Calu3 (cell line): ENCODE data around the gene SCCPDH. TPM values are rescaled to one million over a fixed set of nuclear protein-coding genes. Genes with fewer than 3 reads are reported as not detected.
"Not testable (repeated sequence)": the region's sequence is repeated elsewhere in the genome, so short reads cannot be mapped to it uniquely, and the experiment has no call there.

Experiments
- BruUV-seq: library from RNA; stranded (reverse); fragments of 400-500 nt; replicated peaks from 2 replicates; lab custom pipeline; 2021; lab: Mats Ljungman, UMichigan
- CTCF ChIA-PET: fragments of 300-600 bp; sonication (Branson Sonifier 250); formaldehyde crosslinking; loops from one replicate; lab custom pipeline; 2022; ENCODE audit warnings: antibody characterized with exemption; lab: Charles Lee
- DNase-seq: peaks from one replicate; pipeline ENCODE4 v3.0.0; 2022
- H3K27ac Mint-ChIP-seq: one replicate; pipeline ENCODE4 v1.8.0; 2022; ENCODE audit warnings: mixed read lengths; ENCODE audit not compliant: unreplicated experiment
- H3K27me3 Mint-ChIP-seq: one replicate; pipeline ENCODE4 v1.8.0; 2022; ENCODE audit warnings: mixed read lengths; ENCODE audit not compliant: unreplicated experiment
- H3K36me3 Mint-ChIP-seq: one replicate; pipeline ENCODE4 v1.8.0; 2022; ENCODE audit warnings: mild to moderate bottlenecking, moderate library complexity, mixed read lengths; ENCODE audit not compliant: insufficient read depth, unreplicated experiment
- H3K4me1 Mint-ChIP-seq: one replicate; pipeline ENCODE4 v1.8.0; 2022; ENCODE audit warnings: mild to moderate bottlenecking, low read depth, mixed read lengths; ENCODE audit not compliant: unreplicated experiment
- H3K4me3 Mint-ChIP-seq: one replicate; pipeline ENCODE4 v1.8.0; 2022; ENCODE audit warnings: mild to moderate bottlenecking, low read depth, moderate library complexity, mixed read lengths; ENCODE audit not compliant: unreplicated experiment
- H3K9me3 Mint-ChIP-seq: one replicate; pipeline ENCODE4 v1.8.0; 2022; ENCODE audit warnings: low read depth, mixed read lengths; ENCODE audit not compliant: unreplicated experiment
- CTCF ChIP-seq: fragments of 200-600 bp; IDR thresholded peaks from one replicate; pipeline ENCODE4 v1.8.0; 2022; ENCODE audit warnings: antibody characterized with exemption; ENCODE audit not compliant: unreplicated experiment
- intact Hi-C: fragments of 100-400 bp; cut with micrococcal nuclease; formaldehyde crosslinking; loops from one replicate; pipeline ENCODE4 v1.10.0; 2022; ENCODE audit not compliant: unreplicated experiment
- total RNA-seq: library from RNA; stranded (reverse); gene quantifications from 2 replicates; pipeline ENCODE4 v1.2.3, GENCODE V29; 2022

Gene SCCPDH
- total RNA-seq, 1 experiment from 2014 or later, result 40.0 TPM

GRCh38 chr1:246809473-246809872 is 85.3 kb downstream of the SCCPDH start:
- no TSS peak for BruUV-seq
- CTCF ChIA-PET, result no interaction called here

GRCh38 chr1:246811985-246812384 is 87.8 kb downstream of the SCCPDH start:
- no TSS peak for BruUV-seq

More at GRCh38 chr1:246809473-246809872, 85.3 kb downstream of the SCCPDH start:
- no peak for DNase-seq
- Mint-ChIP-seq H3K36me3 (no peaks in the 10 kb centered on the region), H3K27ac (no peak overlapping the region), H3K4me1 (no peaks in the 10 kb centered on the region), H3K27me3 (peaks cover 32% of the 10 kb centered on the region), H3K4me3 (no peak overlapping the region), H3K9me3 (no peaks in the 10 kb centered on the region)
- TF ChIP-seq CTCF, result no peak
- intact Hi-C loops, result no loop called here

GRCh38 chr1:246813325-246813724 is 89.1 kb downstream of the SCCPDH start:
- not testable (repeated sequence) for BruUV-seq, H3K9me3 Mint-ChIP-seq, H3K4me1 Mint-ChIP-seq

More at GRCh38 chr1:246811985-246812384, 87.8 kb downstream of the SCCPDH start:
- H3K4me1 Mint-ChIP-seq, result no peaks in the 10 kb centered on the region
- no peak overlapping the region for H3K4me3 Mint-ChIP-seq
- no peak overlapping the region for H3K27ac Mint-ChIP-seq
- no peak for TF ChIP-seq CTCF
- DNase-seq, result no peak
- CTCF ChIA-PET, result no interaction called here
- H3K36me3 Mint-ChIP-seq, result no peaks in the 10 kb centered on the region
- H3K9me3 Mint-ChIP-seq, result no peaks in the 10 kb centered on the region
- intact Hi-C loops, result no loop called here
- H3K27me3 Mint-ChIP-seq, result peaks cover 57% of the 10 kb centered on the region

GRCh38 chr1:246814890-246815289 is 90.7 kb downstream of the SCCPDH start:
- no TSS peak for BruUV-seq
- intact Hi-C loops, result no loop called here
- H3K4me1 Mint-ChIP-seq, result no peaks in the 10 kb centered on the region

More at GRCh38 chr1:246813325-246813724, 89.1 kb downstream of the SCCPDH start:
- CTCF ChIA-PET, H3K27ac Mint-ChIP-seq, H3K36me3 Mint-ChIP-seq, H3K4me3 Mint-ChIP-seq, DNase-seq, intact Hi-C loops: not testable (repeated sequence)
- H3K27me3 Mint-ChIP-seq, result peaks cover 62% of the 10 kb centered on the region

More at GRCh38 chr1:246814890-246815289, 90.7 kb downstream of the SCCPDH start:
- Mint-ChIP-seq H3K27me3 (peaks cover 62% of the 10 kb centered on the region), H3K27ac (no peak overlapping the region), H3K36me3 (no peaks in the 10 kb centered on the region), H3K4me3 (no peak overlapping the region), H3K9me3 (no peaks in the 10 kb centered on the region)
- TF ChIP-seq CTCF, result no peak
- no peak for DNase-seq
- CTCF ChIA-PET, result no interaction called here
